Mesenchymal stem cell (in vitro differentiated cells and primary cell): Measurements from ENCODE around the gene CCND1.
A peak's percentile ranks its signal among the peaks of the same experiment; 100 is the strongest.

ENCODE experiments used
- DNase-seq: peaks from one replicate; pipeline ENCODE4 v3.0.0-alpha.2; 2013
- H2AFZ ChIP-seq: one replicate; pipeline ENCODE4 v1.6.1; 2013; ENCODE audit warnings: low read depth, mild to moderate bottlenecking, control low read depth, inconsistent platforms, low read length, moderate library complexity
- H2AK5ac ChIP-seq: 2 replicates; pipeline ENCODE4 v1.6.1; 2013; ENCODE audit warnings: low read length, moderate library complexity, mild to moderate bottlenecking, inconsistent platforms; ENCODE audit not compliant: severe bottlenecking
- H2BK120ac ChIP-seq: one replicate; pipeline ENCODE4 v1.6.1; 2013; ENCODE audit warnings: low read depth, mild to moderate bottlenecking, inconsistent platforms, low read length, moderate library complexity
- H2BK12ac ChIP-seq, 2 experiments: one replicate each; pipeline ENCODE4 v1.6.1; 2013; ENCODE audit warnings: inconsistent platforms in 2 of 2, low read length in 2 of 2, mild to moderate bottlenecking in 2 of 2, moderate library complexity in 2 of 2, control low read depth in 1 of 2
- H2BK15ac ChIP-seq: one replicate; pipeline ENCODE4 v1.6.1; 2013; ENCODE audit warnings: mild to moderate bottlenecking, low read depth, inconsistent platforms; ENCODE audit not compliant: poor library complexity, severe bottlenecking
- H2BK5ac ChIP-seq: 2 replicates; pipeline ENCODE4 v1.6.1; 2013; ENCODE audit warnings: low read depth, mild to moderate bottlenecking, low read length, control low read depth, inconsistent platforms; ENCODE audit not compliant: poor library complexity, severe bottlenecking
- H3K14ac ChIP-seq, 2 experiments: one replicate each; pipeline ENCODE4 v1.6.1; 2013; ENCODE audit warnings: inconsistent platforms in 2 of 2, low read length in 2 of 2, control low read depth in 1 of 2, mild to moderate bottlenecking in 1 of 2, moderate library complexity in 1 of 2
- H3K18ac ChIP-seq, 2 experiments: one replicate each; pipeline ENCODE4 v1.6.1; 2013; ENCODE audit warnings: inconsistent platforms in 2 of 2, low read length in 2 of 2, control low read depth in 1 of 2, low read depth in 1 of 2, mild to moderate bottlenecking in 1 of 2
- H3K23ac ChIP-seq, 2 experiments: one replicate each; pipeline ENCODE4 v1.6.1; 2013; ENCODE audit warnings: inconsistent platforms in 2 of 2, low read length in 2 of 2, mild to moderate bottlenecking in 2 of 2, moderate library complexity in 2 of 2, control low read depth in 1 of 2
- H3K27ac ChIP-seq: 2 replicates; pipeline ENCODE4 v1.5.1; 2013; ENCODE audit warnings: mild to moderate bottlenecking, moderate library complexity, low read length, control low read depth, inconsistent platforms; ENCODE audit not compliant: poor library complexity, severe bottlenecking
- H3K27me3 ChIP-seq, 2 experiments: 2 replicates each; pipeline versions ENCODE4 v1.6.1 to v1.7.0; 2013; ENCODE audit warnings: low read length in 2 of 2, mild to moderate bottlenecking in 2 of 2, moderate library complexity in 2 of 2, control low read depth in 1 of 2, inconsistent platforms in 1 of 2; ENCODE audit not compliant: control insufficient read depth in 1 of 2, insufficient read depth in 1 of 2
- H3K36me3 ChIP-seq, 2 experiments: 2 replicates each; pipeline versions ENCODE4 v1.6.1 to v1.7.0; 2013; ENCODE audit warnings: low read length in 2 of 2, control low read depth in 1 of 2, inconsistent platforms in 1 of 2, low read depth in 1 of 2, mild to moderate bottlenecking in 1 of 2; ENCODE audit not compliant: insufficient read depth in 2 of 2, control insufficient read depth in 1 of 2
- H3K4ac ChIP-seq, 2 experiments: one replicate each; pipeline ENCODE4 v1.6.1; 2013; ENCODE audit warnings: inconsistent platforms in 2 of 2, low read length in 2 of 2, mild to moderate bottlenecking in 2 of 2, moderate library complexity in 2 of 2, control low read depth in 1 of 2, low read depth in 1 of 2
- H3K4me1 ChIP-seq: 2 replicates; pipeline ENCODE4 v1.6.1; 2013; ENCODE audit warnings: low read depth, low read length, control low read depth; ENCODE audit not compliant: control insufficient read depth, insufficient read depth
- H3K4me2 ChIP-seq: 2 replicates; pipeline ENCODE4 v1.6.1; 2013; ENCODE audit warnings: low read length, mild to moderate bottlenecking, inconsistent platforms; ENCODE audit not compliant: poor library complexity, severe bottlenecking
- H3K4me3 ChIP-seq, 2 experiments: 2 replicates each; pipeline versions ENCODE4 v1.5.1 to v1.7.0; 2013; ENCODE audit warnings: low read length in 2 of 2, mild to moderate bottlenecking in 2 of 2, control low read depth in 1 of 2, low read depth in 1 of 2; ENCODE audit not compliant: insufficient read depth in 1 of 2
- H3K79me1 ChIP-seq: replicated peaks from 2 replicates; pipeline ENCODE4 v1.6.1; 2013; ENCODE audit warnings: mild to moderate bottlenecking, control low read depth, low read length, inconsistent platforms; ENCODE audit not compliant: poor library complexity, severe bottlenecking
- H3K9ac ChIP-seq: 2 replicates; pipeline ENCODE4 v1.7.0; 2013; ENCODE audit warnings: mild to moderate bottlenecking, low read length, moderate library complexity
- H3K9me3 ChIP-seq: 2 replicates; pipeline ENCODE4 v1.7.0; 2013; ENCODE audit warnings: mild to moderate bottlenecking, low read length; ENCODE audit not compliant: control insufficient read depth
- H4K8ac ChIP-seq: one replicate; pipeline ENCODE4 v1.6.1; 2013; ENCODE audit warnings: inconsistent platforms, mild to moderate bottlenecking, low read length, moderate library complexity
- H4K91ac ChIP-seq: one replicate; pipeline ENCODE4 v1.6.1; 2013; ENCODE audit warnings: mild to moderate bottlenecking, low read length, inconsistent platforms
- WGBS: methylation state at CpG from one replicate; pipeline ENCODE4 v1.1.7; 2013; ENCODE audit warnings: mixed read lengths; 5-methylcytosine and 5-hydroxymethylcytosine counted together

The CCND1 gene

DNA sequence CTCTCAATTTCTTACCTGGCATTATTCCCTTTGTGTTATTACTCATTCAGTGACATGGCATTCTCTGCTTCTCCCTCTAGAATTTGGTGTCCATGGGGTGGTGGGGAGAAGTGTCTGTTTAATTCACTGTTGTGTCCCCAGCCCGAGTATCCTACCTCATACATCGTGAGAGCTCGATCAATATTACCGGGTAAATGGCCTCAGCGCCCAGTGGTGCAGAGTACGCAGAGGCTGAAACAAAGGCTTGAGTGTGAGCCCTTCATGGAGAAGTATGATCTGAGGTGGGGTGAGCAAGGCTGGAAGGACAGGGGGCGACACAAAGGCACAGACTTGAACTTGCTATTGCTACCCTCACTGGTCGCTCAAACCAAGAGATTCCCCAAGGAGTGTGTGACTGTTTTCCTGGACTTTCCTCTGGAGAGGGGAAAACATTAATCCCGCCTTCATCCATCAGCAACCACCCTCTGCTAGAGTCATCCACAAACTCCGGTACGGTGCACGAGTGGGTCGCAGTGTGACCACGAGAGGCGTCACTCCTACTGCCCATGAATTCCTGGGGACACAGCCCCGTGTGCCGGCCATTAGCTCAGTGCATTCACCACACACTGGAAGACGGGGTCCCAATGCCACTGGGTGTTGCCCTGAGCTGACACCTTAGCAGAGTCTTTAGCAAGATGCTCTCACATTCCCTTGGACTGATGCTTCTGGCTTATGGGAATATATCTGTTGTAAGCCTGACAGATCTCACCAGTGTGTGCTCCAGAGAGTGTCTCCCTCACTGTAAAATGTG is 35.0 kb upstream of the CCND1 start:
- no peak overlapping the region for H4K8ac ChIP-seq
- H2BK12ac ChIP-seq = no peak overlapping the region
- no peak overlapping the region for H3K4me3 ChIP-seq
- peak overlapping the region in 1 of 2 experiments; percentile 20 for H3K14ac ChIP-seq
- H3K9me3 ChIP-seq = peaks cover 23% of the 10 kb centered on the region
- no peak overlapping the region for H2BK120ac ChIP-seq
- no peak overlapping the region for H3K18ac ChIP-seq
- no peak overlapping the region for H4K91ac ChIP-seq
- peaks cover 63 to 64% of the 10 kb centered on the region in 2 experiments for H3K27me3 ChIP-seq
- no peak overlapping the region for H3K4ac ChIP-seq
- H2AK5ac ChIP-seq = no peak overlapping the region
- no peak overlapping the region for H3K27ac ChIP-seq
- no peak overlapping the region for H2AFZ ChIP-seq
- H3K4me1 ChIP-seq = no peaks in the 10 kb centered on the region
- DNase-seq = no peak
- H2BK5ac ChIP-seq = no peak overlapping the region
- H3K23ac ChIP-seq = peak overlapping the region in 1 of 2 experiments; percentile 29
- H3K79me1 ChIP-seq = no peaks in the 10 kb centered on the region
- H3K9ac ChIP-seq = no peak overlapping the region
- no peaks in the 10 kb centered on the region for H3K36me3 ChIP-seq
- H2BK15ac ChIP-seq = no peak overlapping the region
- H3K4me2 ChIP-seq = no peak overlapping the region
- 89% methylated on average over 18 of the region's 18 CpGs for whole genome bisulfite sequencing

DNA sequence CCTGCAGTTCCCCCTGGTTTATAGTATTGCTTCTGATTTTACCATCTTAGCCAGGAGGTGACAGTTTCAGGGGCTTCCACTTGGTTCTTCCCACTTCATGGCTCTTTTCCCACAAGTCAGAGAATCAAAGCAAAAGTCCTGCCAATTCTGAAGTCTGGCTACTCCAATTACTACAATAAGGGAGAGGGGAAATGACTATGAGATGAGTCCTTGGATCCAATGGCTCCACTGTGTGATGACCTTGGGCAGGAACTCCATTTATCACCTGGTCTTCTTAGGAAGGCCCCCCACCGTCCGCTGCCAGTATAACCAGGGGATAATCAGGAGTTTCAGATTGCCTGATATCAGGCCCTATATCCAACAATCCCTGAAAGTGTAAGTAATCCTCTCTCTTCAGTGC is 31.6 kb upstream of the CCND1 start:
- no peak overlapping the region for H3K23ac ChIP-seq
- H2AFZ ChIP-seq = no peak overlapping the region
- 94% methylated on average over 2 of the region's 2 CpGs for WGBS
- no peak overlapping the region for H3K14ac ChIP-seq
- no peaks in the 10 kb centered on the region for H3K79me1 ChIP-seq
- H3K18ac ChIP-seq = no peak overlapping the region
- DNase-seq = no peak
- no peak overlapping the region for H2BK12ac ChIP-seq
- H3K4ac ChIP-seq = no peak overlapping the region
- no peak overlapping the region for H4K91ac ChIP-seq
- H3K4me3 ChIP-seq = no peak overlapping the region
- H3K9ac ChIP-seq = no peak overlapping the region
- H3K27me3 ChIP-seq = peaks cover 44 to 45% of the 10 kb centered on the region in 2 experiments
- H3K4me1 ChIP-seq = no peaks in the 10 kb centered on the region
- H3K4me2 ChIP-seq = no peak overlapping the region
- no peaks in the 10 kb centered on the region for H3K36me3 ChIP-seq
- no peak overlapping the region for H2BK15ac ChIP-seq
- no peak overlapping the region for H3K27ac ChIP-seq
- peaks cover 17% of the 10 kb centered on the region for H3K9me3 ChIP-seq
- H4K8ac ChIP-seq = no peak overlapping the region
- H2BK5ac ChIP-seq = no peak overlapping the region
- H2AK5ac ChIP-seq = no peak overlapping the region
- H2BK120ac ChIP-seq = no peak overlapping the region

DNA sequence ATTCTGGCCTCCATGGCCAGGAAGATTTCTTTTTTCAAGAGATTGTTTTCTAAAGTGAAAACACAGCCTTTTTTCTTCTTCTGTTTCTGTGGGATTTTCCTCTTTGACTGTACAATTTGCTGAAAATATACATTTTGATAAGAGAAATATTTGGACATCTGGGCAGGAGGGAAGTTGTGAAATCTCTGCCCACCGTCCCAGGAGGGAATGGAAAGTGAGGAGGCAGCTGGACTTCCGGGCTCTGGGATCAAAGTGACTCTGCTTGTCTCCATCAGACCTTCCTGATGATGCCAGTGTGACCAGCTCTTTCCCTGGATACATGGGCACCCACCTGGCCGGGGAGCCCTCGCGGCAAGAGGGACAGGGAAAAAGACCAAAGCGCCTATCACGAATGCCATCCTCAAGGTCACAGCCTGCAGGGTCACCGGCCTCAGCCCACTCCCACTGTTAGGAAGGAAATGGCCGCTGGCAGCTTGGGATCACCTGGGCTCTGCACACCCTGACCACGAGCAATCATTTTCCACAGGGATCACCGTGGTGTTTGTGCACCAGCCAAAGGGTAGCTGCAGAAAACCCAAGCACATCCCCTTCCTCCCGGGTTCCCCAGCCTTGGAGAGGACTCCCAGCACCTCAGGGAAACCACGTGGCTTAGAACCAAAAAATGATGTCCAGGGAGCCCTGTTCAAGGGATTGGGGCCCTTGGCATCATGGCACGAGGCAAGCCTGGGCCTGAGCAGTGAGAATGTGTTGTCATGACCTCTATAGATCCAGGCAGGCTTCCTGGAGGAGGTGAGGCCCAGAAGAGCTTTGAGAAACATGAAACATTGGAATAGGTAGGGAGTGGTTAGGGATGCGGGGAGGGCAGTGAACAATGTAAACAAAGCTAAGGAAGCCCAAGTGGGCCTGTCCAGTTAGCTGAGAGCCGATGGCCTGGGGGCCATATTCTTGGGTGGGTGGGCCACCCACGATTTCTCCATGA is 29.1 kb upstream of the CCND1 start:
- Histone ChIP-seq H2AK5ac (no peak overlapping the region), H3K23ac (no peak overlapping the region), H3K4me1 (no peaks in the 10 kb centered on the region), H2BK120ac (no peak overlapping the region), H3K27ac (no peak overlapping the region), H3K36me3 (no peaks in the 10 kb centered on the region), H3K18ac (no peak overlapping the region), H3K4me2 (no peak overlapping the region), H3K4ac (no peak overlapping the region), H3K79me1 (no peaks in the 10 kb centered on the region), H2BK12ac (no peak overlapping the region), H3K27me3 (peaks cover 25 to 27% of the 10 kb centered on the region in 2 experiments), H4K8ac (no peak overlapping the region), H2AFZ (no peak overlapping the region), H2BK15ac (no peak overlapping the region), H3K4me3 (no peak overlapping the region), H3K9ac (no peak overlapping the region), H3K9me3 (peaks cover 17% of the 10 kb centered on the region), H3K14ac (no peak overlapping the region), H2BK5ac (no peak overlapping the region), H4K91ac (no peak overlapping the region)
- WGBS = 72% methylated on average over 17 of the region's 17 CpGs
- DNase-seq = no peak

DNA sequence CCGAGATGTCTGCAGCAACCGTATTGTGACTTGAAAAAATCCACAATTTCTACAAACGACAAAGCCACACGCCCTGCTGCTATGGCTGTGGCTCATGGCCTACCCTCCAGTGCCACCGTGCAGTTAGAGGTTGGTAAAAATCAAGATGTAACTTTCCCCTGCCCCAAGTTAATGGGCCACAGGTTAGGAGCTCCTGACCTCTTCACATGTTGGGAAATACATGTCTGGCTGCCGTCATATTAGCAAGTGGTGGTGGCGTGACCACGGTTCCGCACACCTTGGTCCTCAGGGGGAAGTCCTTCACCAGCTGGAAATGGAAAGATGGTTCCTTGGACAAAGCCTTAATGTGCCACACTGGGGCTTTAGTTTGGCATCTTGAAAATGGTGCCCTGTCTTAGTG is 27.4 kb upstream of the CCND1 start:
- peaks cover 3% of the 10 kb centered on the region for H3K9me3 ChIP-seq
- no peaks in the 10 kb centered on the region for H3K36me3 ChIP-seq
- H2BK5ac ChIP-seq = no peak overlapping the region
- no peak overlapping the region for H3K4me2 ChIP-seq
- no peak for DNase-seq
- H3K18ac ChIP-seq = no peak overlapping the region
- no peak overlapping the region for H2BK12ac ChIP-seq
- H4K8ac ChIP-seq = no peak overlapping the region
- peaks cover 23 to 31% of the 10 kb centered on the region in 2 experiments for H3K27me3 ChIP-seq
- no peak overlapping the region for H3K4ac ChIP-seq
- no peak overlapping the region for H2BK120ac ChIP-seq
- no peaks in the 10 kb centered on the region for H3K4me1 ChIP-seq
- H3K79me1 ChIP-seq = no peaks in the 10 kb centered on the region
- H3K9ac ChIP-seq = no peak overlapping the region
- H3K23ac ChIP-seq = no peak overlapping the region
- H2AK5ac ChIP-seq = no peak overlapping the region
- no peak overlapping the region for H2AFZ ChIP-seq
- no peak overlapping the region for H3K14ac ChIP-seq
- no peak overlapping the region for H3K4me3 ChIP-seq
- no peak overlapping the region for H2BK15ac ChIP-seq
- no peak overlapping the region for H4K91ac ChIP-seq
- no peak overlapping the region for H3K27ac ChIP-seq
- WGBS = 98% methylated on average over 9 of the region's 9 CpGs
